H1 (cell line): ENCODE data around the gene MORN2. TPM values are rescaled to one million over a fixed set of nuclear protein-coding genes. Genes with fewer than 3 reads are reported as not detected.

Source experiments
- ASH2L ChIP-seq: fragments of 200-600, 300-600 bp; sonication (generic); IDR thresholded peaks from one replicate; pipeline ENCODE4 v1.7.1; 2017; ENCODE audit warnings: low read length
- BCL11A ChIP-seq, 2 experiments: IDR thresholded peaks; one replicate each; pipeline ENCODE4 v1.6.1; 2011; ENCODE audit warnings: low read depth in 2 of 2, low read length in 2 of 2, mild to moderate bottlenecking in 2 of 2
- CBX5 ChIP-seq: fragments of 300-800, 300-1000 bp; sonication (generic); IDR thresholded peaks from 2 replicates; pipeline ENCODE4 v1.7.1; 2016; ENCODE audit warnings: antibody characterized with exemption, low read length, low read depth
- CHD7 ChIP-seq: fragments of 300-600 bp; sonication (generic); IDR thresholded peaks from 2 replicates; pipeline ENCODE4 v1.7.1; 2012; ENCODE audit warnings: low read length, moderate library complexity, mild to moderate bottlenecking, inconsistent platforms; ENCODE audit not compliant: insufficient replicate concordance
- NANOG ChIP-seq: IDR thresholded peaks from 2 replicates; pipeline ENCODE4 v1.6.1; 2011; ENCODE audit warnings: low read length, low read depth, mild to moderate bottlenecking, inconsistent platforms; ENCODE audit not compliant: insufficient read depth, poor library complexity, severe bottlenecking
- RXRA ChIP-seq: IDR thresholded peaks from 2 replicates; pipeline ENCODE4 v1.6.1; 2011; ENCODE audit warnings: low read depth, mild to moderate bottlenecking, low read length, moderate library complexity; ENCODE audit not compliant: insufficient read depth
- SIN3A ChIP-seq, 2 experiments: IDR thresholded peaks in 1 of 2; conservative IDR thresholded peaks in 1 of 2; 2 replicates each; pipeline ENCODE4 v1.6.1; 2011 to 2012; ENCODE audit warnings: low read length in 2 of 2, improper control_type of control experiment in 1 of 2, low read depth in 1 of 2, mild to moderate bottlenecking in 1 of 2
- SP4 ChIP-seq: IDR thresholded peaks from 2 replicates; pipeline ENCODE4 v1.6.1; 2012; ENCODE audit warnings: low read length, inconsistent platforms
- SRF ChIP-seq: IDR thresholded peaks from 2 replicates; pipeline ENCODE4 v1.6.1; 2011; ENCODE audit warnings: mild to moderate bottlenecking, low read depth, low read length, moderate library complexity
- TEAD4 ChIP-seq: IDR thresholded peaks from 2 replicates; pipeline ENCODE4 v1.6.1; 2012; ENCODE audit warnings: low read depth, low read length, inconsistent platforms, mixed read lengths
- YY1 ChIP-seq: IDR thresholded peaks from 2 replicates; pipeline ENCODE4 v1.6.1; 2011; ENCODE audit warnings: low read depth, mild to moderate bottlenecking, low read length
- polyA plus RNA-seq, 7 experiments: library from polyadenylated mRNA; depleted of rRNA in 3 of 7; stranded (reverse) in 5 of 7; unstranded in 2 of 7; fragments of >200 nt in 5 of 7; fragments of 200-250 nt in 2 of 7; gene quantifications; 1 replicate in 5 of 7; 2 replicates in 1 of 7; 4 replicates in 1 of 7; pipeline versions ENCODE4 v1.2.1 to v1.2.3, GENCODE V29; 2011 to 2013; ENCODE audit warnings: missing spikeins in 2 of 7, mixed read lengths in 2 of 7
- total RNA-seq: library from RNA; stranded (reverse); fragmentation: NEBNext Ultra II Directional; extraction: Animal tissue kit (Norgen Biotek cat#: 25700); gene quantifications from 2 replicates; pipeline ENCODE4 v1.2.1, GENCODE V29; 2021

The MORN2 gene
- total and polyA plus RNA-seq, 2 of the 8 experiments (the other 6 are each of a cell fraction or from before 2014, with no cell fraction given): 7.2 to 11.3 TPM

- TF ChIP-seq CHD7: no peak
- no peak for TF ChIP-seq NANOG
- no peak for TF ChIP-seq SRF
- TF ChIP-seq RXRA: no peak
- no peak for TF ChIP-seq CBX5
- TF ChIP-seq YY1: no peak
- TF ChIP-seq SIN3A (conservative IDR thresholded peaks at IDR 0.05 in 1 of 2, IDR thresholded peaks at IDR 0.05 in 1 of 2; ENCODE audit: low read depth in 1 of 2, low read length in 2 of 2): no peak
- no peak for TF ChIP-seq BCL11A (IDR thresholded peaks at IDR 0.05; ENCODE audit: low read depth in 2 of 2, low read length in 2 of 2)
- TF ChIP-seq SP4: no peak
- no peak for TF ChIP-seq TEAD4
- no peak for TF ChIP-seq ASH2L
Measured at GRCh38 chr2:38905251-38905650, 29.5 kb downstream of the MORN2 start (continued).
